GM18873 (cell line): ENCODE measurements around the gene UNCX.
"Not testable (repeated sequence)": the region's sequence is repeated elsewhere in the genome, so short reads cannot be mapped to it uniquely, and the experiment has no call there.

ENCODE experiments used
- ATAC-seq: cut with Tn5 transposase; IDR thresholded peaks from one replicate; pipeline ENCODE4 v1.9.1; 2021; ENCODE audit warnings: mild to moderate bottlenecking, moderate library complexity, moderate number of reproducible peaks; ENCODE audit not compliant: unreplicated experiment, low FRiP score

UNCX gene

DNA sequence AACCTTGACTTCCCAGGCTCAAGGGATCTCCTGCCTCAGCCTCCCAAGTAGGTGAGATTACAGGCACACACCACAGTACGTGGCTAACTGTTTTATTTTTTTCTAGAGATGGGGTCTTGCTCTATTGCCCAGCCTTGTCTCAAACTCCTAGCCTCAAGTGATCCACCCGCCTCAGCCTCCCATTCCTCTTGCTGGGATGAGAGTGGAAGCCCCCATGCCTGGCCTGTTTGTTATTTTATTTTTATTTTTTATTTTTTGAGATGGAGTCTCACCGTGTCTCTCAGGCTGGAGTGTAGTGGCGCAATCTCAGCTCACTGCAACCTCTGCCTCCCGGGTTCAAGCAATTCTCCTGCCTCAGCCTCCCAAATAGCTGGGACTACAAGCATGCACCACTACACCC is 20.6 kb upstream of the UNCX start:
- ATAC-seq, result not testable (repeated sequence)

- no peak for ATAC-seq
These were observed 18.2 kb upstream of the UNCX start for GRCh38 chr7:1214516-1214915.

DNA sequence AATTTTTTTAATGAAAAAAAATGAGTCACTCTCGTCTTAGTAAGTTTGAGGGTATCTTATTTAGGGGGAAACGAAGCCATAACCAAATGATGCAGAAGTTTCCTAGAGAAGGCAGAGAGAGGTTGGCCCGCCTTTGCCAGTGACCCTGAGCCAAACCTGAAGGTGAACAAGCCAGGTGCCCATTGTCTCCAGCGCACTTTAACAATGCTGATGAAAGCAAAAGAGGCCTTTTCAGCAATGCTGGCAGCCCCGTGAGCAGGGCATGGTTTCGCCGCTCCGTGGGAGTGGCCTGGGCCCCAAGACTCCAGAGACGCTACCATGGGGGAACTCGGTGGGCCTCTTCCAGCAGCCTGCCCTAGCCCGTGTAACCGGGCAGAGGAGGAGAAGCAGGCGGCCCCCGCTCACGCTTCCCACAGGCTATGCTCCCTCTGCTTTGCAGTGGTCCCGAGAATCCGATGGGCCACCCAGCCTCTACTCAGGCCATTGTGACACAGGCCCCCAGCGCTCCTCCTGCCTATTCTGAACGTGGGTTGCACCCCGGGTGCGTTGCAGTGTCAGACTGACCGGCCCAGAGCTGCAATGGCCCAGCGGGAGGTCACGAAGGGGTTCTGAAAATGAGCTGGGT is 14.0 kb upstream of the UNCX start:
- no peak for ATAC-seq

DNA sequence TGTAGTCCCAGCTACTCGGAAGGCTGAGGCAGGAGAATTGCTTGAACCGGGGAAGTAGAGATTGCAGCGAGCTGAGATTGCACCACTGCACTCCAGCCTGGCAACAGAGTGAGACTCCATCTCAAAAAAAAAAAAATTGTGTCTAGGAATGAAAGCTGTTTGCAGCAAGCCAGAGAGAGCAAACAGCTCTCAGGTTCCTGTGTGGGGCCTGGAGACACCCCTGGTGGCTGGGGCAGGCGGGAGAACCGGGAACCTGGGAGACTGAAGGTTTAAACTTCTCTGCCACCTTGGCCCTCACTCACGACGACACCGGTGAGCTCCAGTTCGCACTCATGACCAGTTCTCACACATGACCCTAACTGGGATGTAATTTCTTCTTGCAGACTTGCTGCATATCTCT is 13.2 kb upstream of the UNCX start:
- ATAC-seq, result no peak

DNA sequence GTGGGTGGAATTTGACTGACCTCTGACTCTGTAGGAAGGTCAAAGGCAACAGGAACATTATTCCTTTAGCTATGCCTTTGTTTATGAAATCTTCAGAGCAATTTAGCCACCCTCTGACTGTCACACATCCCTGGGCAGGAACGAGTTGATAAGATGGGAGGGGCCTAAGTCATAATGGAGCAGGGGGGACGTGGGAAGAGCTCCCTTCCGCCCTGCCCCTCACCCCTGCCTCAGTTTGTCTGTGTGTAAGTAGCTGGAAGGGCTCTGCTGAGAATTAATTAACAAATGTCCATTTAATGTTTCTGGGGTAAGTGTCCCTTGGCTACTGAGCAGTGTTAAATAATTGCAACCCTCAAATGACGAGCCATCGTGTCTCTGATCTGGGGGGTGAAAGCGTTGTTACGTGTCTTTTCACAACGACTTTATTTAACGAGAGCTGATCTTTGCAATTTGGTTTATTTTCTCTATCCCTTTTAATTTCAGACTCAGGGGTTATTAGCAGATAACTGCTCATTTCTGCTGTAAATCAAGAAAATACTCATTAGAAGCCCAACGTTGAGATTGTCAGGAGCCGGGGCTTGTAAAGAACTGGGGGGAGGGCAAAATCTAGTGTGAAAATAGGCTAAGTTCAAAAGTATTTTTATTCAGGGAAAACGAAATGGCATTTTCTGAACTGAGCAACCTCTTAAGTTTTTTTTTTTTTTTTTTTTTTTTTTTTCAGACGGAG is 12.5 kb upstream of the UNCX start:
- no peak for ATAC-seq

- no peak for ATAC-seq
These were observed 11.5 kb upstream of the UNCX start for GRCh38 chr7:1220977-1221745.

GRCh38 chr7:1223196-1223981 is 9.3 kb upstream of the UNCX start:
- no peak for ATAC-seq

DNA sequence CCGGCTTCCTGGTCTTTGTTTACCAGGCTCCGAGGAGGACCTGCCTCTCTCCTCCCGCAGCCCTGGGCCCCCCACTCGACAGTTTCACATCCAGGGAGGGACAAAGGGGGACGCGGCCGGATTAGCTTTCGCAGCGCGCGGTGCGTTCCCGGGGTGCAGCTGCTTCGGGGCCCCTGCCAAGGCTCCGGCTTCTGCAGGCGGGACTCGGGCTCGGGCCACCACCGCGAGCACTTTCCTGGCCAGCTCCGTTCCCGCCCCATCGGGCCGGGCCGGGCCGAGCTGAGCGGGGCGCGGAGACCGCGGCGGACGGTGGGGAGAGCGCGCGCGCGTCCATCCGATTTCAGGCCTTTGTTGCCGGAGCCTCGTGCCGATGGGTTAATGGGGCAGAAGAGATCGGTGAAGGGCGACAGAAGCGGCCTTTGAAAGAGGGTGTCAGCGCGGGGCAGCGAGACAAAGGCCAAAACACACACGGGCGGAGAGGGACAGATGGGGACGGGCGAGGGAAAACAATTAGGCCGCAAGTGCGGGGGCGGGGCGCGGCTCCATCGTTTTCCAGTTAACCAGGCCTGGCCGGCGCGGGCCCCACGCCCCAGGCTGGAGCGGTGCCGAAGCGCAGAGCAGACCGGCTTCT is 8.5 kb upstream of the UNCX start:
- ATAC-seq, result no peak

- no peak for ATAC-seq
These were observed 7.6 kb upstream of the UNCX start for GRCh38 chr7:1225030-1225429.

DNA sequence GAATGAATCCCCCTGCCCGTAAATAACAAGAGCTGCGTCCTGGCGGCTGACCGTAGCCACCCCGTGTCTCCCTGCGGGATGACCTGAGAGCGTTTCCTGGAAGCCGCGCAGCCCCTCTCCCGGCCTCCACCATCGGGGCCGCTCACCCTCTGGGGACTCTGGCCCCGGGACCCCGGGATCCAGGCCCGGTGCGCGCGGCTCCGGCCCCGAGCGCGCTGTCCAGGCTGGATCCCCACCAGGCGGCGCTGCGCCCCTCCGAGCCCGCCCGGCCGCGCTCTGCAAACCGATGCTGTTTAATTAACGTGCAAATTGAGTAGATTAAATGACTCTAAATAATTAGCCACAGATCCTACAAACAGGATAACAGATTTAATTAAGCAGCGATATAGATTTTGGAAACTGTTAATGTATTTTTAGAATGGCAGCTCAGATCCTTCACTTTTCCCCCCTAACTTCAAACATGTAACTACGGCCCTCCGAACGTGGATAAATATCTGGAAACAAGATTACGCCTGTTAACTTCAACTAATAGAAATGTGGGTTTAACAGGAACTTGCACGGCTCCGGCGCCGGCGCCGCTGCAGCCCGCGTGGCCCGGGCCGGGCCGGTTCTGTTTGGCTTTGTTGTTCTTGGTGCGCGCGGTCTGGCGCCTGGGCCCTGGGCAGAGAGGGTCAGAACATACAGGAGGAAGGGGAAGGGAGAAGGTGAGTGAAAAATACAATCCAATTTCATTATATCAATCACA is 7.1 kb upstream of the UNCX start:
- ATAC-seq, result no peak

- no peak for ATAC-seq
These were observed 6.3 kb upstream of the UNCX start for GRCh38 chr7:1226186-1226901.

DNA sequence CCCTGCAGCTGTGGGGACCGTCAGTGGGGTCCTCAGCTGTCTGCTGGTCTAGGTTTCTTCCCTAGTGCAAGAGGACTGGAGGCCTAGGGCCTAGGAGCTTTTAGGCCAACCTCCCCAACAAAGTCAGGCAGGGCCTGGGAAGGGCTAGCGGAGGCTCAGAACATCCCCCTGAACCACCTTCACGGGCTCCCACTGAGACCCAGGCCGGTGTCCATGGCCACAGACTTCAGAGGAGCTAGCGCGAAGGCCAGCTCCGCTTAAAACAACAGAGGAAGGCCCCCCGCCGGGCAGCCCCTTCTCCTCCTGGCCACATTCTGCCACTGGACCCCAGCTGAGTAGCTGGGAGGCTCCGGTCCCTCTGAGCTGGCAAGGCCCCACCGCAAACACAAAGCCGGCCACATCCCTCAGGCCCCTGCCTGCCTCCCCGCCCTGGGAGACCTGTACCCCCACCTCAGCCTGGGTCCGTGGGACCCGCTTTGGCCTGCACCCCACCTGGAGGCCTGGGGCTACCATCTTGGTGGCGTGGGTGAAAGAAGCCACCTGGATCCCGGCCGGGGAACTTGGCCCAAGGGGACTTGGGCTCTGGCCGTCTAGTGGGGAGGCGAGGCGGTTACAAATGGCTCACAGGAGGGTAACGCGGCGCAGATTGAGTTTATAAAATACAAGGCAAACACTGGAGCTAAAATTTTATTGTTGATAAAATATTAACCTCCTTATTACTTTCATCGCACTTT is 5.4 kb upstream of the UNCX start:
- ATAC-seq, result no peak

DNA sequence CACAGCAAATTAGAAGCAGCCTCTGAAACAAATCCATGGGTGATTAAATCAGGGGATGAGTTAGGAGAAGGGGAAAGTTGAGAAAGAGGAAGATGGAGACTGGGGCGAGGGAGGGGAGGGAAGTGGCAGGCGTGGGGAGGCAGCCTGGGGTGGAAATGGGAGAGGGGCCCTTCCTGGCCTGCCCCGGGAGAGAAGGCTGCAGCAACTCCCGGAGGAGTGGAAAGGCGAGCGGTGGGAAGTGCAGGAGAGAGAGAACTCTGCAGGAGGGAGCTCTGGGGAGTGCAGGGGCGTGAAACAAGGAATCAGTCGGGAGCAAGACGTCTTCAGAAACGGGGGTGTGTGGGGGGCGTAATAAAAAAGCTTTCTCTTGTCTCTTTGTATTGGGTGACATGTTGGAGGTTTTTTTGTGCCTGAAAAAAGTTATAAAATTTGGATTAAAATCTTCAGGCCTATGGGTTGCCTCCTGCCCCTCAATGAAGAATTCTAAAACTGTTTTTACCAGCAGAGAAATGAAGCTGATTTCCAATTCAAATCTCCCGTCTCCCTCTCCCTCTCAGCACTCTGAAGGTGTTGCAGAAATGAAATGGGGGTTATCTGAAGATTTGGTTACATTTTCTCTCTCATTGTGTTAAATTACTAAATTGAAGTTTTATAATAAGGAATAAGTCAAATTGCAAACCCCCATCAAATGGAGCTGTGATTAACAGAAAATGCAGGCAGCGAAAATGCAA is 4.7 kb upstream of the UNCX start:
- no peak for ATAC-seq

- no peak for ATAC-seq
These were observed 4.0 kb upstream of the UNCX start for GRCh38 chr7:1228545-1229201.

GRCh38 chr7:1229202-1229947 is 3.3 kb upstream of the UNCX start:
- ATAC-seq, result no peak

- ATAC-seq, result no peak
These were observed 2.7 kb upstream of the UNCX start for GRCh38 chr7:1229956-1230355.
